HepG2 (cell line): ENCODE measurements around the gene AHRR. TPM values are rescaled to one million over a fixed set of nuclear protein-coding genes. Genes with fewer than 3 reads are reported as not detected.

Source experiments
- ATAC-seq: fragments of 200-7000 bp; cut with Tn5 transposase; 3 replicates; pipeline ENCODE4 v1.9.1; 2020; ENCODE audit warnings: mild to moderate bottlenecking, moderate library complexity
- BruUV-seq: library from RNA; stranded (reverse); fragments of 400-500 nt; replicated peaks from 2 replicates; lab custom pipeline; 2021; lab: Mats Ljungman, UMichigan
- CTCF ChIA-PET: fragments of 300-600 bp; formaldehyde crosslinking; extraction: SDS; loops from one replicate; lab custom pipeline; 2021; ENCODE audit warnings: low total read pairs, inconsistent platforms, low intra/inter-chr PET ratio; lab: Yijun Ruan, JAX
- POLR2A ChIA-PET: fragments of 350-600 bp; sonication (Branson Sonifier 250); formaldehyde crosslinking; loops from one replicate; lab custom pipeline; 2020; ENCODE audit warnings: antibody characterized with exemption, inconsistent platforms; lab: Yijun Ruan, JAX
- DNase-seq: peaks from one replicate; pipeline ENCODE4 v3.0.0-alpha.2; 2015; ENCODE audit warnings: low spot score
- FAIRE-seq: peaks from 3 replicates; lab custom pipeline; 2011; peaks lifted over from hg19 to GRCh38; lab: Jason Lieb, UNC
- H2AFZ ChIP-seq: one replicate; pipeline ENCODE4 v1.6.1; 2011; ENCODE audit warnings: low read length, inconsistent platforms
- H3K27ac ChIP-seq: fragments of 300-600 bp; 3 replicates; pipeline ENCODE4 v1.8.0; 2011; ENCODE audit warnings: mixed run types, mild to moderate bottlenecking, mixed read lengths, low read length, inconsistent platforms; ENCODE audit not compliant: insufficient read depth; ENCODE audit errors: extremely low read length
- H3K27me3 ChIP-seq, 2 experiments: fragments of 200-600 bp in 1 of 2; 2 replicates in 1 of 2; 3 replicates in 1 of 2; pipeline versions ENCODE4 v1.6.0 to v1.8.0; 2011; ENCODE audit warnings: low read length in 2 of 2, mild to moderate bottlenecking in 2 of 2, moderate library complexity in 2 of 2, inconsistent platforms in 1 of 2; ENCODE audit not compliant: insufficient read depth in 2 of 2, control insufficient read depth in 1 of 2
- H3K36me3 ChIP-seq, 2 experiments: fragments of 200-600 bp in 1 of 2; replicated peaks in 1 of 2; 2 replicates in 1 of 2; 3 replicates in 1 of 2; pipeline versions ENCODE4 v1.5.1 to v1.8.0; 2011; ENCODE audit warnings: low read length in 2 of 2, inconsistent platforms in 1 of 2; ENCODE audit not compliant: insufficient read depth in 2 of 2, control insufficient read depth in 1 of 2
- H3K4me1 ChIP-seq: 2 replicates; pipeline ENCODE4 v1.5.1; 2012; ENCODE audit warnings: low read length, inconsistent platforms; ENCODE audit not compliant: insufficient read depth
- H3K4me2 ChIP-seq: 2 replicates; pipeline ENCODE4 v1.6.0; 2011; ENCODE audit warnings: low read depth, low read length, inconsistent platforms
- H3K4me3 ChIP-seq, 3 experiments: fragments of 200-600 bp in 1 of 3; sonication (generic), shearing (Covaris generic) in 1 of 3; replicated peaks in 1 of 3; 2 replicates each; pipeline ENCODE4 v1.5.1; 2011 to 2016; ENCODE audit warnings: low read length in 3 of 3, inconsistent platforms in 2 of 3, low read depth in 2 of 3, mild to moderate bottlenecking in 2 of 3, control low read depth in 1 of 3, mixed read lengths in 1 of 3; ENCODE audit not compliant: insufficient read depth in 1 of 3
- H3K79me2 ChIP-seq: one replicate; pipeline ENCODE4 v1.6.1; 2011; ENCODE audit warnings: low read length, inconsistent platforms; ENCODE audit not compliant: insufficient read depth
- H3K9ac ChIP-seq: 2 replicates; pipeline ENCODE4 v1.6.0; 2011; ENCODE audit warnings: mild to moderate bottlenecking, low read depth, low read length, inconsistent platforms; ENCODE audit not compliant: insufficient read depth
- H3K9me3 ChIP-seq: 2 replicates; pipeline ENCODE4 v1.5.1; 2012; ENCODE audit warnings: mild to moderate bottlenecking, low read length
- H4K20me1 ChIP-seq: 2 replicates; pipeline ENCODE4 v1.6.0; 2011; ENCODE audit warnings: inconsistent platforms, mild to moderate bottlenecking, low read length, moderate library complexity; ENCODE audit not compliant: insufficient read depth
- GPN1 ChIP-seq: sonication (generic); formaldehyde crosslinking; IDR thresholded peaks from 2 replicates; pipeline ENCODE4 v1.5.1; 2020; ENCODE audit warnings: missing genetic modification reagents, borderline replicate concordance
- HIVEP1 ChIP-seq: sonication (generic); formaldehyde crosslinking; IDR thresholded peaks from 2 replicates; pipeline ENCODE4 v1.4.0; 2020; ENCODE audit warnings: mild to moderate bottlenecking, missing genetic modification reagents
- HNRNPL ChIP-seq: fragments of 200-400 bp; formaldehyde crosslinking; IDR thresholded peaks from 2 replicates; pipeline ENCODE4 v1.6.1; 2017; ENCODE audit warnings: mild to moderate bottlenecking, low read depth, low read length
- KDM4B ChIP-seq: sonication (generic); formaldehyde crosslinking; IDR thresholded peaks from 2 replicates; pipeline ENCODE4 v1.4.0; 2020; ENCODE audit warnings: missing genetic modification reagents
- KMT2A ChIP-seq: sonication (generic); formaldehyde crosslinking; IDR thresholded peaks from 2 replicates; pipeline ENCODE4 v1.4.0; 2020; ENCODE audit warnings: missing genetic modification reagents
- PRPF4 ChIP-seq: fragments of 200-400 bp; formaldehyde crosslinking; IDR thresholded peaks from 2 replicates; pipeline ENCODE4 v1.6.1; 2016; ENCODE audit warnings: low read length, low read depth; ENCODE audit not compliant: poor library complexity, severe bottlenecking
- ZNF3 ChIP-seq: IDR thresholded peaks from 2 replicates; pipeline ENCODE4 v1.7.0; 2017; ENCODE audit warnings: inconsistent platforms
- ZNF335 ChIP-seq: sonication (generic); formaldehyde crosslinking; IDR thresholded peaks from 2 replicates; pipeline ENCODE4 v1.4.0; 2020; ENCODE audit warnings: missing genetic modification reagents
- ZNF569 ChIP-seq: sonication (generic); formaldehyde crosslinking; IDR thresholded peaks from 2 replicates; pipeline ENCODE4 v1.5.0; 2020; ENCODE audit warnings: mild to moderate bottlenecking, missing genetic modification reagents, moderate library complexity, borderline replicate concordance
- ZNF678 ChIP-seq: sonication (generic); formaldehyde crosslinking; IDR thresholded peaks from 2 replicates; pipeline ENCODE4 v1.4.0; 2020; ENCODE audit warnings: mild to moderate bottlenecking, missing genetic modification reagents
- WGBS: methylation state at CpG from one replicate; pipeline ENCODE4 v1.1.6; 2017; ENCODE audit warnings: low lambda C conversion rate; 5-methylcytosine and 5-hydroxymethylcytosine counted together
- in situ Hi-C: cut with HindIII; loops from 2 replicates; pipeline ENCODE4 v1.10.0; 2017; ENCODE audit warnings: low pct_unique_long_range_greater_than_20kb; ENCODE audit not compliant: extremely low pct_ligation_motif_present
- intact Hi-C: fragments of 100-400 bp; cut with micrococcal nuclease; formaldehyde crosslinking; loops from one replicate; pipeline ENCODE4 v1.10.0; 2022; ENCODE audit not compliant: unreplicated experiment
- polyA plus RNA-seq, 8 experiments: library from polyadenylated mRNA; depleted of rRNA in 3 of 8; stranded (reverse) in 7 of 8; unstranded in 1 of 8; fragments of >200 nt; fragmentation: Illumina TruSeq in 4 of 8; extraction: Trizol in 4 of 8; gene quantifications; 2 replicates each; pipeline versions ENCODE4 v1.2.1 to v1.2.3, GENCODE V29; 2011 to 2016; ENCODE audit warnings: low read depth in 4 of 8, missing spikeins in 1 of 8, mixed read lengths in 1 of 8; ENCODE audit not compliant: insufficient read depth in 1 of 8
- total RNA-seq, 5 experiments: library from RNA; depleted of rRNA; stranded (reverse); fragments of >200 nt; fragmentation: Illumina TruSeq; extraction: Trizol; gene quantifications; 2 replicates each; pipeline ENCODE4 v1.2.3, GENCODE V29; 2016; ENCODE audit warnings: low read depth in 1 of 5
- TF ChIP-seq, protein P1 (sequence below): IDR thresholded peaks from 2 replicates; pipeline ENCODE4 v1.6.1; 2016; ENCODE audit warnings: missing genetic modification reagents, missing compliant biosample characterization
- TF ChIP-seq, protein P2 (sequence below): sonication (generic); formaldehyde crosslinking; IDR thresholded peaks from 2 replicates; pipeline ENCODE4 v1.4.0; 2020; ENCODE audit warnings: missing genetic modification reagents, borderline replicate concordance

The AHRR gene
- total and polyA plus RNA-seq, 2 of the 13 experiments (the other 11 are each of a cell fraction or from before 2014, with no cell fraction given): 0.28 to 0.35 TPM

DNA sequence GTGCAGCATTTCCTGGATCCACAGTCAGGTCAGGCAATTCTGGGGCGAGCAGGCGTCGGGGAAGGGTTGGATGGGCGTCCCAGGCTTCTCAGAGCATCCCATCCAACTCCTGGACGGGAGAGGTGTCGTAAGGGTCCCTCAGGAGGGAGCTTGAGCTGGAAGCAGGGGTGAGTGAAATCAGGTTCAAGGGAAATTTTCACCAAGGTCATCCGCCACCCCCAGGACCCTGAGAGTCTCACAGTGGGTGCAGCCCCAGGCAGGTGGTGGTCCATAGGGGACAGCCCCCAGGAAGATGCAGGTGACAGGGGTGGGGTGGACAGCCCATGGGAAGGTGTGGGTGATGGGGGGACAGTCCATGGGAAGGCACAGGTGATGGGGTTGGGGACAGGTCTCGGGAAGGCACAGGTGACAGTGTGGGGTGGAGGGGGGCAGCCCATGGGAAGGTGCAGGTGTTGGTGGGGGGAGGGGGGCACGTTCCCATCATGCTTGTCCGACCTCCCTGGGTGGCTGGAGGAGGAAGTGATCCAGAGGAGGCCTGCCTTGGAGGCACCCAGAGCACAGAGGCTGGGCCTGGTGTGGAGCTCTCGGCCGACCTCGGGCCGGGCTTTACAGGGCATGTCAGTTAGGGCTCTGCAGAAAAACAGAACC, 48.9 kb downstream of the AHRR start:
- FAIRE-seq (no peak), ATAC-seq (no peak), DNase-seq (no peak)
- 75% methylated on average over 10 of the region's 14 CpGs for WGBS
- no peaks in the 10 kb centered on the region for H3K36me3 ChIP-seq
- H3K4me1 ChIP-seq: no peaks in the 10 kb centered on the region
- no peak overlapping the region for H3K4me3 ChIP-seq
- no TSS peak for BruUV-seq
- POLR2A ChIA-PET: no interaction called here
- peaks cover 0 to 2% of the 10 kb centered on the region in 2 experiments; a peak in 1 of 5 replicates for H3K27me3 ChIP-seq
- TF ChIP-seq ZNF3 (CRISPR knock-in tag): no peak
- no peak for TF ChIP-seq HIVEP1 (CRISPR knock-in tag)
- TF ChIP-seq KDM4B (CRISPR knock-in tag): no peak
- TF ChIP-seq KMT2A (CRISPR knock-in tag): no peak
- no peak for TF ChIP-seq PRPF4
- TF ChIP-seq, protein P1, sequence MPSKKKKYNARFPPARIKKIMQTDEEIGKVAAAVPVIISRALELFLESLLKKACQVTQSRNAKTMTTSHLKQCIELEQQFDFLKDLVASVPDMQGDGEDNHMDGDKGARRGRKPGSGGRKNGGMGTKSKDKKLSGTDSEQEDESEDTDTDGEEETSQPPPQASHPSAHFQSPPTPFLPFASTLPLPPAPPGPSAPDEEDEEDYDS (CRISPR knock-in tag): no peak
- H3K9ac ChIP-seq: no peak overlapping the region
- H3K27ac ChIP-seq: no peak overlapping the region
- no peaks in the 10 kb centered on the region for H3K9me3 ChIP-seq
- intact Hi-C loops (no loop called here), in situ Hi-C loops (no loop called here)
- CTCF ChIA-PET: no interaction called here
- no peaks in the 10 kb centered on the region for H3K79me2 ChIP-seq
- no peaks in the 10 kb centered on the region for H4K20me1 ChIP-seq
- H2AFZ ChIP-seq: no peak overlapping the region
- no peak overlapping the region for H3K4me2 ChIP-seq

GRCh38 chr5:370959-371810, 49.7 kb downstream of the AHRR start:
- ATAC-seq (no peak), DNase-seq (no peak), FAIRE-seq (no peak)
- Histone ChIP-seq H2AFZ (no peak overlapping the region), H3K4me3 (no peak overlapping the region), H4K20me1 (no peaks in the 10 kb centered on the region), H3K4me1 (no peaks in the 10 kb centered on the region), H3K9me3 (no peaks in the 10 kb centered on the region), H3K79me2 (no peaks in the 10 kb centered on the region), H3K4me2 (no peak overlapping the region), H3K36me3 (no peaks in the 10 kb centered on the region), H3K27ac (no peak overlapping the region), H3K27me3 (peaks cover 0 to 2% of the 10 kb centered on the region in 2 experiments; a peak in 1 of 5 replicates), H3K9ac (no peak overlapping the region)
- in situ Hi-C loops (no loop called here), intact Hi-C loops (no loop called here)
- ChIA-PET POLR2A (no interaction called here), CTCF (no interaction called here)
- 74% methylated on average over 9 of the region's 19 CpGs for WGBS
- BruUV-seq: no TSS peak
- TF ChIP-seq ZNF335 (no peak), GPN1 (CRISPR knock-in tag) (no peak), ZNF569 (CRISPR knock-in tag) (no peak), ZNF678 (CRISPR knock-in tag) (no peak), HNRNPL (no peak)
- TF ChIP-seq, protein P2, sequence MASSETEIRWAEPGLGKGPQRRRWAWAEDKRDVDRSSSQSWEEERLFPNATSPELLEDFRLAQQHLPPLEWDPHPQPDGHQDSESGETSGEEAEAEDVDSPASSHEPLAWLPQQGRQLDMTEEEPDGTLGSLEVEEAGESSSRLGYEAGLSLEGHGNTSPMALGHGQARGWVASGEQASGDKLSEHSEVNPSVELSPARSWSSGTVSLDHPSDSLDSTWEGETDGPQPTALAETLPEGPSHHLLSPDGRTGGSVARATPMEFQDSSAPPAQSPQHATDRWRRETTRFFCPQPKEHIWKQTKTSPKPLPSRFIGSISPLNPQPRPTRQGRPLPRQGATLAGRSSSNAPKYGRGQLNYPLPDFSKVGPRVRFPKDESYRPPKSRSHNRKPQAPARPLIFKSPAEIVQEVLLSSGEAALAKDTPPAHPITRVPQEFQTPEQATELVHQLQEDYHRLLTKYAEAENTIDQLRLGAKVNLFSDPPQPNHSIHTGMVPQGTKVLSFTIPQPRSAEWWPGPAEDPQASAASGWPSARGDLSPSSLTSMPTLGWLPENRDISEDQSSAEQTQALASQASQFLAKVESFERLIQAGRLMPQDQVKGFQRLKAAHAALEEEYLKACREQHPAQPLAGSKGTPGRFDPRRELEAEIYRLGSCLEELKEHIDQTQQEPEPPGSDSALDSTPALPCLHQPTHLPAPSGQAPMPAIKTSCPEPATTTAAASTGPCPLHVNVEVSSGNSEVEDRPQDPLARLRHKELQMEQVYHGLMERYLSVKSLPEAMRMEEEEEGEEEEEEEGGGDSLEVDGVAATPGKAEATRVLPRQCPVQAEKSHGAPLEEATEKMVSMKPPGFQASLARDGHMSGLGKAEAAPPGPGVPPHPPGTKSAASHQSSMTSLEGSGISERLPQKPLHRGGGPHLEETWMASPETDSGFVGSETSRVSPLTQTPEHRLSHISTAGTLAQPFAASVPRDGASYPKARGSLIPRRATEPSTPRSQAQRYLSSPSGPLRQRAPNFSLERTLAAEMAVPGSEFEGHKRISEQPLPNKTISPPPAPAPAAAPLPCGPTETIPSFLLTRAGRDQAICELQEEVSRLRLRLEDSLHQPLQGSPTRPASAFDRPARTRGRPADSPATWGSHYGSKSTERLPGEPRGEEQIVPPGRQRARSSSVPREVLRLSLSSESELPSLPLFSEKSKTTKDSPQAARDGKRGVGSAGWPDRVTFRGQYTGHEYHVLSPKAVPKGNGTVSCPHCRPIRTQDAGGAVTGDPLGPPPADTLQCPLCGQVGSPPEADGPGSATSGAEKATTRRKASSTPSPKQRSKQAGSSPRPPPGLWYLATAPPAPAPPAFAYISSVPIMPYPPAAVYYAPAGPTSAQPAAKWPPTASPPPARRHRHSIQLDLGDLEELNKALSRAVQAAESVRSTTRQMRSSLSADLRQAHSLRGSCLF (CRISPR knock-in tag): no peak
